Measurements from ENCODE around the gene CHAF1A.

DNA sequence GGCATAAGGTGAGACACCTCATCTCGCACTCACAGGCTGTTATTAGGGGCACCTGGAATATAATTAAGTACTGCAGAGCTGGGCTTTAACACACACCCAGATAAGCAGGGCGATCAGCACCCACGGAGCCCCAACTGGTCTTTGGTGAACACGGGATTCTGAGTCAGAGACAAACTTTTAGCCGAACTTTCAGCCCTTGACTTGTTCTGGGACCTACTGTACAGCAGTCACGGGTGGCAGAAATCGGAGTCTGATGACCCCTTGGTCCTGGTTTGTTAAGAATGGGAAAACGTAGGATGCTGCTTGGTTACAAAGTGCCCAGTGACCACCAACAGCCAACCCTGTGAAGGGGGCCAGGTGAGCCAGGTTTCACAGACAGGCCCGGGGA is 11.1 kb upstream of the CHAF1A start:
- TF ChIP-seq, protein P1, sequence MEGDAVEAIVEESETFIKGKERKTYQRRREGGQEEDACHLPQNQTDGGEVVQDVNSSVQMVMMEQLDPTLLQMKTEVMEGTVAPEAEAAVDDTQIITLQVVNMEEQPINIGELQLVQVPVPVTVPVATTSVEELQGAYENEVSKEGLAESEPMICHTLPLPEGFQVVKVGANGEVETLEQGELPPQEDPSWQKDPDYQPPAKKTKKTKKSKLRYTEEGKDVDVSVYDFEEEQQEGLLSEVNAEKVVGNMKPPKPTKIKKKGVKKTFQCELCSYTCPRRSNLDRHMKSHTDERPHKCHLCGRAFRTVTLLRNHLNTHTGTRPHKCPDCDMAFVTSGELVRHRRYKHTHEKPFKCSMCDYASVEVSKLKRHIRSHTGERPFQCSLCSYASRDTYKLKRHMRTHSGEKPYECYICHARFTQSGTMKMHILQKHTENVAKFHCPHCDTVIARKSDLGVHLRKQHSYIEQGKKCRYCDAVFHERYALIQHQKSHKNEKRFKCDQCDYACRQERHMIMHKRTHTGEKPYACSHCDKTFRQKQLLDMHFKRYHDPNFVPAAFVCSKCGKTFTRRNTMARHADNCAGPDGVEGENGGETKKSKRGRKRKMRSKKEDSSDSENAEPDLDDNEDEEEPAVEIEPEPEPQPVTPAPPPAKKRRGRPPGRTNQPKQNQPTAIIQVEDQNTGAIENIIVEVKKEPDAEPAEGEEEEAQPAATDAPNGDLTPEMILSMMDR (IDR thresholded peaks at IDR 0.05; ENCODE audit: low read depth, low read length, poor library complexity, severe bottlenecking), result no peak
- no peak for TF ChIP-seq EZH2phosphoT487 (IDR thresholded peaks at IDR 0.05; ENCODE audit: borderline replicate concordance, low read length)
